HG03039 (cell line): ENCODE measurements around the gene IRF8.
A peak's percentile ranks its signal among the peaks of the same experiment; 100 is the strongest.
"Not testable (repeated sequence)": the region's sequence is repeated elsewhere in the genome, so short reads cannot be mapped to it uniquely, and the experiment has no call there.

ENCODE experiments used
- ATAC-seq: cut with Tn5 transposase; IDR thresholded peaks from one replicate; pipeline ENCODE4 v1.9.1; 2021; ENCODE audit warnings: mild to moderate bottlenecking, moderate library complexity; ENCODE audit not compliant: unreplicated experiment

IRF8 gene

DNA sequence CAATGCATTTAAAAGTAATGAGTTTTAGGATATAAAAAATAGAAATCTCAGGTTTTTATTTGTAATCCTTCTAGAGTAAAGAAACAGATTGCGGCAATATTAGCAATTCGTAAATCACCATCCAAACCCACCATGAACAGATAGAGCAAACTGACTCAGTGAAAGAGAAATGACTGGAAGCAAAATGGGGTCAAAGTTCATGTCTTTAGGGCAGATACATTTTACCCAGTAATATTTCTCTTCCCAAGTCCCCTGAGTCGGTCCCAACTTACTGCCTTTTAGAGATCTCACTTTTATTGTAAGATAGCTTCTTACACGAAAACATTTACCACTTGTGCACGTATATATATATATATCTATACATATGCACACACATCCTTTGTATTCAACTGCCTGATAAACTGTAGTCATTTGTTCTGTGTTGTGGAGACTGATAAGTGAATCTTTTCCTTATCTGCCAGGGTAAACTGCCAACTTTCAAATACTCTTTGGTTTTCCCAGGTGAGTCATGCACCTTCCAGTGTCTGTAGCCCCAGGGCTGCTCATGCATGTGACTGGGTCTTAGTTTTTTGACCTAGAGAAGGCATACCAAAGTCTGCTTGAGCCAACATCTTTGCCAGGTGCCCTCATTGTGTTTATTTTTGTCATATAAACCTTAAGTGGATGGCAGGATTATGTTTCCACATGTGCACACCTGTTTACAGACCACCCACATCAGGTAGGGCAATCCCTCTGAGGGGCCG is 7.8 kb upstream of the IRF8 start:
- ATAC-seq, result no peak

DNA sequence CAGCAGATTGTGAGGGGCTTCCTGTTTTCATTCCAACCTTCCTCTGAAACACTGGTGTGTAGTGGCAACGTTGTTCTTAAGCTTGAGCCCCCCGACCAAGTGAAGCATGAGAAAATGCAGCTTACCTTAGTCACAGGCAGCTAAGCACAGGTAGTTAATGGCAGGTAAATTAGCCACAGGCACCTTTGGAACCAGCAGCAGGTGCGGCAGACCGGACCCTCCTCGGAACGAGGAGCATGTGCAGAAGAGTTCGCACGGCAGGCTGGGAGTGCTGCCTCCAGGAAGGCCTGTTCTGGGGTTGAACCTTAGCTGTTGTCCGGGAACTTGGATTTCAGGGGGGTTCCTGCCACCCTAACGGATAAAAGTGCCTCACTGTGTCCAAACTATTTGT is 7.2 kb upstream of the IRF8 start:
- ATAC-seq, result no peak

DNA sequence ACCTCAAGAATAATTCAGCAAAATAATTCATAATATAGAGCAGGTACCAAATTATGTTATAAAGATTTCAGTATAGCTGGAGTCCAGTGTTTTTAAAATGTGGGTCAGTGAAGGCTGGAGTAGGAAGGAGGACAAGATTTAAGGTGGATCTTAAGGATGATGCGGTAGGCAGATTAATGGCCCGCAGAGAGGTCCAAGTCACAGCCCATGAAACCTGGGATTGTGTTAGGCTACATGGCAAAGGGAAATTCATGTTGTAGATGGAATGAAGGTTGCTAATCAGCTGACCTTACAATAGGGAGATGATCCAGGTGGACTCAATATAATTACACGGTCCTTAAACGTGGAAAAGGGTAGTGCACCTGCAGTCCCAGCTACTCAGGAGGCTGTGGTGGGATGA is 6.2 kb upstream of the IRF8 start:
- no peak for ATAC-seq

DNA sequence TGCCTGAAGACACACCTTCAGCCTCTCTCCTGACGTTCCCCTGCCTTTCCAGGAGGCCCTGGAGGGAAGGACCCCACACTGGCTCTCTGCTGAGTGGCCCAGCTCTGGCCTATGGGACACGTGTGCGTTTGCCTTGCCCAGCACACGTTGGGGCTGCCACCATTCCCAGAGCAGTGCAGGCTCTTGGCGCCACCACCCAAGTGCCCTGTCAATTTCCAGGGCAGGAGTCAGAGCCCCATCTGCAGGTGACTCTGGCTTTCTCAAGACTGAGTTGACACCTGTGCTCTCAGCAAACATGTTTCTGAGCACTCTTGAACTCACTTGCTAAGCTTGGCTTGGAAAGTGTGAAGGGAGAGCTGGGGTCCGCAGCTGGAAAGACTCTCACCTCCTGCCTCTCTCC is 4.7 kb upstream of the IRF8 start:
- no peak for ATAC-seq

DNA sequence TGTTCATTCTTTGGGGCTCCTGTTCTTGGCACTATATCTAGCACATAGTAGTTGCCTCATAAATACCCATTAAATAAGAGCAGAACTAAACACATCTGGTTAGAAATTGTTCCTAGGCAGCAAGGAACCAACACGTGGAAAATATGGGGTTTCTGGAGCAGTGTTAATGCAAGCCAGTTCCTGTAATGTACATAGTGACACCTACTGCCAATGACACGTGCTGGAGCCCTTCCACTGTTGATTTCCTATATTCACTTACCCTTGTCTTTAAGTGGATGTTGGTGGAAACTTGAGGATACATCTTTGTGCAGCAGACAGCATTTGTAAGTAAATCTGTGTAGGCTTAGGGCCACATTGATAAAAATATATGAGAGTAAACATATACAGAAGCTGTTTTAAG is 1.6 kb upstream of the IRF8 start:
- ATAC-seq, result no peak

DNA sequence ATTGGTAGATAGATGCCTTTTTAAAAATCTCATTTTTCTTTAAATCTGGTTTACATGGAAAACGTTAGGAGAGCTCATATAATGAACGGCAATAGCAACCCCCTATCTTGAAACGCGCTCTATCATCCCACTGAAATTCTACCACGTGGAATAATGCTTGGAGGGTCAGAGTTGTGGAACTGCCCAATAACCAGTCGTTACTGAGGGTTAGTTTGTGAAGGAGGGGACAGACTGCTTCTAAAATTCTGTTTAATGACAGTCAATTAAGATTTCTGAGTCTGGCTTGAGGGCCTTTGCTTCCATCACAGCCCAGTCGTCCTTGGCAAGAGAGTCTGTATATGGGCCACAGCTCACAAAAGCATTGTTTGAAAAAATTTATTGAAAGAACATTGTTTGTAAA is 482 bp downstream of the IRF8 start:
- no peak for ATAC-seq

DNA sequence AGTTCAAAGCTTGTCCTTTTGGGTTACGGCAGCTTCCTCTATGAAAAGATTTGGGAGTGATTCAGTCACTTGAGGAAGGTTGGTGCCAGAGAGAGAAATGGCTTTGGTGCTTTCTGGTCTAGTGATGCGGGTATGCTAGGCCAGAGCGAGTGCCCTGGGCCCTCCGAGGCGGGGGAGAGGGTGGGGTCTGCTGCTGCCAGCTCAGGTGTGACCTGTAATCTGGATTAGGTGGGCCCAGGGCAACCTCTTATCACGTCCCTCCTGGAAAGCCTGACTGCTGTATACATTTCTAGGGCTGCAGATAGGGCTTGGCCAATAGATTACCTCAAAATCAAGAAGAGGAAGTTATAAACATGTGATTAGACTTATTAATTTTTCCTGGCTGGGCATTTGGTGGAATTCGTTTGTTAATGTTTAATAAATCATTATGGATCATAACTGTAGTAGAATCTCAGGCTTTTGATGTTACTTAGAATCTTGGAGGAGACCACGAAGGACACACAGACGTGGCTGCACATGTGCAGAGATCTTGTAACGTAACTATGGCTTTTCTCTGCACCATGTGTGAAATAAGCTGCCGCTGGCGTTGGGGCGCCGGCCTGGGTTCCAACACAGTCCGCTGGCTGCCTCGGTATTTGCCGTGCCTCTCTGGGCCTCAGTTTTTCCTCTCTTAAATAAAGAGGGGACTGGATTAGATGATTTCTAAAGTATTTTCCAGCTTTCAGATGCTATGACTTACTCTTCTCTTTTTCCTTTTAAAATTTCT is 1.2 kb downstream of the IRF8 start:
- ATAC-seq, result no peak

DNA sequence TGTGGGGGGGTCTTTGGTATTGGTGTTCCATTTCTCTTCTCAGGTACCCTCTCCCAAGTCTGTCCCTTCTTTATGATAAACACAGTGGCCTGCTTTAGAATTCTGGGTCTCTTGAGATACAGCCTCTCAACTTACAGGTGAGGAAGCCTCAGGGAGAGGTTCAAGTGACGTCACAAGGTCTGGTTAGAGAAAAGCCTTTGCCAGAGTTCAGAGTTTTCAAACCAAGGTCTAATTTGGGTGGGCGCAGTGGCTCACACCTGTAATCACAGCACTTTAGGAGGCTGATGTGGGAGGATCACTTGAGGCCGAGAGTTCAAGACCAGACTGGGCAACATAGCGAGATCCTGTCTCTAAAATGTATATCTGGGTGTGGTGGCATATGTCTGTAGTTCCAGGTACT is 2.1 kb downstream of the IRF8 start:
- ATAC-seq, result no peak

DNA sequence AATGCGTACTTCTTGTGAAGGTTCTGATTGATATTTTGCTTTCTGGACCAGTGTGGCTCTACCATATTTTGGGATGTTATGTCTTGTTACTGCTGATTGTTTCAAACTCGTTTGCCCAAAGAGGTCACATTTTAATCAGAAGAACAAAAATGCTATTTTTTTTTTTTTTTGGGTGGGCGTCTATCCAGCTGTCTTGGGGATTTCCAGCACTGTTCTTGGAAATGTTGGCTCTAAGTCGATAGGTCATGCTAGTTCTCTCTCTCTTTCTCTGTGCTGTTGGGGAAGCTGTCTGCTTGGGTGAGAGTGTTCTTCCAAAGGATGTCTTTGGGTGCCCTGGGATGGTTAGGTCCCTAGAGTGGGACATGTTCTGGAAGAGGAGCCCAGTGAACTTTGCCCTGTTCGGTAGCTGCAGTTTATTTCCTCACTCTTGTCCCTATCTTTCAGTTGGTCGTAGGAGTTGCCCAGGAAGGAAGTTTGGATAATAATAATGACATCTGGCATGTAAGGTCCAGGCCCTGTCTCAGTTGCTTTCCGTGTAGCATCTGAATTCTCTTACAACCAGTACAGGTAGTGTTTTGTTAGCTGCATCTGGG is 2.9 kb downstream of the IRF8 start:
- ATAC-seq, result no peak

DNA sequence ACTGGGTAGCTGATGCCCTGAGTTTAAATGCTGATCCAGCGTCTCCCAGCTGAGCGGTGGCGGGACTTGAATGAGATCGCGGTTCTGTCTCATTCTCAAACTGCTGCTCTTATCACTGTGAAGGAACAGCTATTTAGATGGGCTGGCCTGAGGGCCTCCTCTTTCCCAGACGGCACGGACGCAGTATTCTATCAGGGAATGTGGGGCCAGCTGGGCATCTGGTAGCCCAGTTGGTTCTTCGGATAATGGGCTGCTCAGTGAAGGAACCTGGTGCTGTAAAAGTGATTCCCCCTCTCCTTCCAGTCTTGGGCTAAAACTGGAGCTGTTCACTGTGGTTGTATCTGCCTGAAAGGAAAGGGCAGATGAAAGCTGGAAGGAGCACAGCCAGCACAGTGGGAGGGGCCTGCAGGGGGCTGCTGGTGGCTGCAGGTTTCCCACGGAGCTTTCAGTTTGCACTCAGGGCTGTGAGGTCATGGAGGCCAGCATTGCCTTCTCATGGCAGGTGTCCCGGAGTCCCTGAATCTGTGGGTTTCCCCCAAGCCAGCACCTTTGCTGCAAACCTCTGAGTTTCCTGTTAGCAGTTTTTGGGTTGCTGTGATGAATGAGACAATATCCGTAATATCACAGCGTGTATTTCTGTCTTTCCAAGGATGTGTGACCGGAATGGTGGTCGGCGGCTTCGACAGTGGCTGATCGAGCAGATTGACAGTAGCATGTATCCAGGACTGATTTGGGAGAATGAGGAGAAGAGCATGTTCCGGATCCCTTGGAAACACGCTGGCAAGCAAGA is 3.6 kb downstream of the IRF8 start:
- peak; percentile 43 for ATAC-seq

DNA sequence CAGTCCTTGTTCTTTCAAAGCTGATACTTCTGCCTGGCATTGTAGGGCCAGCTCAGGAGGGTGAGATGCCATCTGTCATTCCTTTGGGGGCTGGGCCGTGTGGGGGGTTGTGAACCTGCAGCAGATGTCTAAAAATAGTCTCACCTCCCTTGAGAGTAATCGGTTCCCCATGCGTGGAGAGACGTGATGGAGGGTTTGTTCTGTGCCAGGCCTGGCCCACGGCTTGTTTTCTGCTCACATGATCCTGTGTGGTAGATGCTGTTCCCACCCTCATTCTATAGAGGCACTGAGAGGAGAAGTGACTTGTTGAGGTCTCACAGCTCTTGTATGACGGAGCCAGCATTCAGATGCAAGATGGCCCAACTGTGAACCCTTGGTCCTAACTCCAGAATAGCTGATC is 4.6 kb downstream of the IRF8 start:
- no peak for ATAC-seq

DNA sequence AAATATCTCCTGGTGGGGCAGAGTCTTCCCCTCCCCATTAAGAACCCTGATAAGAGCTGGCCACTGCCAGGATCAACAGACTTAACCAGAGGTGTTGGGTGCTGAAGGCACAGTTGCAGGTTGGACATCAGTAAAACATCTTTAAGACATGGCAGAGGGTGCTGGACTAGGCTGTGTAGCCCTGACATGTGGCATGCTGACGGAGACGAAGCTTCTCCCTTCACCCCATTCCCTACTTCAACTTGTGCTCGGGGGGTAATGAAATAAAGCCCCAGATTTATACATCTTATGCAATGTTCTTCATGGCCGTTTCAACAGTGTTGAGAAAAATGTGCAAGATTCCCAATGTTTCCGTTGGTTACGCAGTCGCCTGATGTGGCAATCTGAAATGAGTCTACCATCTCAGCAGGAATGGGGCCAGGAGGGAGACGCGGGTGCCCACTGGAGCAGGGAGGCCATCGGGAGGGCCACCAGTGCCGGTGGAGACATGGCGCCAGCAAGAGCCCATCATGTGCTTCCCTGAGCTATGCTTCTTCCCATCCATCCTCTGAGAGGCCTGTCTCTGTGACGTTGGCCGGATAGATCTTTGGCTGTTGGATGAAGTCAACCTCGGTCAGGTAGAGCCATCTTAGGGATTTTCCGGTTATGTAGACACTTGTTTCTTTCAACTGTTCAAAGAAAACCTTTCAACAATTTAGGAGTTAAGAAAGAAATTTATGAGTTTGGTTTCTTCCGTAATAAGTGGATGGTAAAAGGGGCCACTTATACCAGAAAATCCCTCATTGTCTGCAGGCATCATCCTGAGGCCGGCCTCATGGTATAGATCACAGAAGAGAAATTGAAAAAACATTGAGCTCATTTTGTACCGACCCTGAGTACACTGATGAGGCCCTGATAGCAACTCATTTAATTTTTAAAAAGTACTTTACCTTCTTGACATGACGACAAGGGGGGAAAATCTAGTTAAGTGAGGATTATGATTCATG is 6.4 kb downstream of the IRF8 start:
- ATAC-seq, result no peak

DNA sequence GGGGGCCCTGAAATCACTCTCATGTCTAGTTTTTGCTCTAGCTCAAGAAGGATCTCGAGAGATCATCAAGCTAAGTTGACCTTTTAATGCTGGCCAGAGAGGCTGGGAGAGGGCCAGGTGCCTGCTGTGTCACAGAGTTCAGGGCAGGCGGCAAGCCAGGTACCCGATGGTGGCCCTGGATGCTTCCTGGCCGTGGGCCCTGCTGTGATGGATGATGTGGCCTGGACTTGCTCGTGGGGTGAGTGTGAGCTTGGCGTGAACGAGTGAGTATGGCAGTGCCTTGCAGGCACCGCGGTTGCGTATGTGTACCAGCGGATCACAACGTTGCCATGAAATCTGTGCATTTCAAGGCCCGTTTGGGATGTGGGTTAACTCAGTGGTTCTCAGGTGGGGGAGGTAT is 7.4 kb downstream of the IRF8 start:
- ATAC-seq, result no peak

DNA sequence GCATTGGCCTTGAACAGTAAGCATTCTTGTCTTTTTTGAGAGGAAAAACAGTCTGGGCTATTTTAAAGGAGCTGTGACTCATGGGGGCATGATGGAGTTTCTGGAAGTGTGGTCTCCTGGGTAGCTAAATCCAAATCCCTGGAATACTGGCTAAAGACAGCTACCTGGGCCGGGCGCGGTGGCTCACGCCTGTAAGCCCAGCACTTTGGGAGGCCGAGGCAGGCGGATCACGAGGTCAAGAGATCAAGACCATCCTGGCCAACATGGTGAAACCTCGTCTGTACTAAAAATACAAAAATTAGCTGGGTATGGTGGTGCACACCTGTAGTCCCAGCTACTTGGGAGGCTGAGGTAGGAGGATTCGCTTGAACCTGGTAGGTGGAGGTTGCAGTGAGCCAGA is 8.3 kb downstream of the IRF8 start:
- not testable (repeated sequence) for ATAC-seq

DNA sequence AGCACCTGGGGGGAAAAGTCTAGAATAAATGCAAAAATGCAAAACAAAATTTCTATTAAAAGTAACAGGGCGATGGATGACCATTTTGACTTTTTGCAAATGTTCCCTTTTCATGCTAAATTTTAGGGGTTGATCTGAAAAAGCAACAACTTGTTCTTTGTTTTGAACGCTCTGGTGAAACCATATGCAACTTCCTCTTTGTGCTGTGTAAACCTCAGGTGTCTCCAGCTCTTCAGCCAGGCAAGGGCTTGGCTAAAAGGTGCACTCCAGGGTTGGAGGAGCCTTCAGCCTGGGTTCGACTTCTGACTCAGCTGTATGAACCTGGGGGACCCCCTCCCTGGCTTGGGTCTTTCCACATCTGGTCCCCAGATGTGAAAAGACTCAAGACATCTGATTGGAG is 9.5 kb downstream of the IRF8 start:
- no peak for ATAC-seq

DNA sequence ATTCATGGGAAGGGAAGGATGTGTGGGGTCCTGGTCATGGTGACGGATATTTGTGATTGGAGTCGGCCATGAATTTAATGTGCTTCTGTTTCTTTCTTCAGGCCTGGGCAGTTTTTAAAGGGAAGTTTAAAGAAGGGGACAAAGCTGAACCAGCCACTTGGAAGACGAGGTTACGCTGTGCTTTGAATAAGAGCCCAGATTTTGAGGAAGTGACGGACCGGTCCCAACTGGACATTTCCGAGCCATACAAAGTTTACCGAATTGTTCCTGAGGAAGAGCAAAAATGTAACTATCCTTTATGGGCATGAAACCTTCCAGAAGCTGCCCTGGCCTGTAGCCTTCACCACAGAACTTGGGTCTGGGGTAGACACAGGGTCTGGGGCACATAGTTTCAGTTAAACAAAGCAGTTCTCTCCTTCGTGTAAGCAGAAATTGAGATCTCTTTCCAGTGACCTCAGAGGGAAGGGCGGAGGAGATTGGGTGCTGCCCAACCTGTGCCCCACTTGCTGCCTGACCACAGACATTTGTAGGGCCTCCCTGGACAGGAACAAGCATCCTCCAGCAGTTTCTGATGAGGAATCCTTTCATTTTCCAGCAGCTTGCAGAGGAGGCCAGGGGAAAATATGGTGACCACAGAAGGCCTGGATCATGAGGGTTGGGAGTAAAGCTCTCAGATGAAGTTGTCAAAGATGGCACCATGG is 10.1 kb downstream of the IRF8 start:
- no peak for ATAC-seq

DNA sequence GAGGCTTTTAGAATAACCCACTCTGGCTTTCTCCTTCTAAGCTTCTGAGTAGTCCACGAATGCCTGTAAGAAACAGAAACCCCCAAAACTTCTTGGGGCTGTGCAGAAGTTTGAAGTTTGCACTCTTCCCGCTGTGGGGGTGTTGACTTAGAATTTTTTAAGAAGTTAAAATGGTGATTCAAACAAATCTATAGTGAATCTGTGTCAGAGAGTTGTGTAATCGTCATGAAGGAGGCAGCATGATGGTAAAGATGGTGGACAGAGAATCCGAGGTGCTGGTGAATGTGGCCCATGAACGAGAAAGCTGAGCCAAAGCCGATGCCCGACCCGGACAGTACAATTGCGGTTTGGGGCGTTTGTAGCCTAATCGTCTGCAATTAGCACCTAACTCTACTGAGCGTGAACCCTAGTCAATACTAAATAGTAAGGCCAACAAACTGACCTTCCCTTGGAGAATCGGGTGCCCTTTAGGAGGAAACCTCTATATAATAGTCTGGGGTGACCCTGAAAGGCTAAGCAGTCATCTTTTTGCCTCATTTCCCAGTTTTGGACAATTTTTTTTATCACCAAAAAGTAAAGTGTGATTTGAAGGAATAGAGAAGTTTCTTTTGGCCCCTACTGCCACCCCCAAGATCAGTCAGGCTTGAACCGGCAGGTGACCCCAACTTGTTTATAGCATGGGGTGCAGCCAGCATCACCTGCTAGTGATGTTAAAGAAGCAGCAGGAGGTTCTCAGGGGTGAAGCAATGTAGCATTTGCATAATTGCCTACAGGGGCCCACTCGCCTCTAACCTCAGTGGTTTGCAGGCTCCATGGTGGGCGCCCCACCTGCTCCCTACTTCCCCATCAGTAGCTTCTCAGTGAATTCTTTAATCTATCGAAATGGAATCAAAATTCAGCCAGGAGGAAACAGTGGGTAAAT is 11.2 kb downstream of the IRF8 start:
- ATAC-seq, result no peak

DNA sequence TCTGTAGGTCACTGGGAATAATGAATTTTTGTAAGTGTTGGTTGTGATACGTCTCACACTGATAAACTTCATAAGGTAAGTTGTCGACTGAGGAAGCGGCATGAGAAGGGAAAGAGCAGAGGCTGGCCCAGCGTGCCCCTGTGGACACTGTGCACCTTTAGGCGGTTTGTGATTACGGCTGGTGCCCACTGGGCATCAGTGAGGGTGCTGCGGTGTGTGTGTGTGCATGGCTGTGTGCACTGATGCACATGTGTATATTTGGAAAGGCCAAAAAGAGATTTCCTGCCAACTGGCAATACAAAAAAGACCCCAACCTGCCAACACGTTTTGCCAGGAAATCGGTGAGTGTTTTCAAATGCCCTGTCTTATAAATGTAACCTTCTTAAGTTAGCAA is 11.9 kb downstream of the IRF8 start:
- no peak for ATAC-seq
